CD4-positive, alpha-beta T cell treated with Interleukin-17A for 1 hour (primary cell): ENCODE measurements around the gene CNP.

Experiments
- DNase-seq: peaks from one replicate; pipeline ENCODE4 v3.0.0-alpha.2; 2020

Gene CNP

DNA sequence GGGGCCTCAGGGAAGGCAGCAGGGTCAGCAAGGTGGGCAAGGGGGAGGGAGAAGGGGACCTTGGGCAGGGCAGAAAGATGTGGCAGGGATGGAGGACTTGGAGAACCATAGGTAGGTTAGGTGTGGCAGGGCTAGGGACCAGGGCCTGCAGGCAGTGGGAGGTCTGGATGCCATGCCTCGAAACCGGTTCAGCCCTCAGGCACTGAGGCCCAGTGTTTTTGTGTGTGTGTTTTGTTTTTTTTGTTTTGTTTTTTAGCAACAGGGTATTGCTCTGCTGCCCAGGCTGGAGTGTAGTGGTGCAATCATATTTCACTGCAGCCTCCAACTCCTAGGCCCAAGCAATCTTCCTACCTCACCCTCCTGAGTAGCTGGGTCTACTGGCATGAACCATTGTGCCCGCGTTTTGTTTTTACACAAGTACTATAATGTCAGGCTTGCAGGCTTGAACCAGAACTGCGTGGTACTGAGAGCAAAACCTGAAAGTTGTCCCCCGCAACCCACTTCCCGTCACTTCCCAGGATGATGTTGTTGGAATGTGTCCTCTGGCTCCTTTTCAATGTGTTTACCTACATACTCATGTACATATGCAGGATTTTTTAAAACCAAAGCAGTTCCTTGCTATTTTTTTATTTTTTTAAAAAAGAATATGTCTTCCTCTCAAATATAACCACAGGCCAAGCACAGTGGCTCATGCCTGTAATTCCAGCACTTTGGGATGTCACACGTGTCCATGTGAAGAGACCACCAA, 23.8 kb upstream of the CNP start:
- no peak for DNase-seq

DNA sequence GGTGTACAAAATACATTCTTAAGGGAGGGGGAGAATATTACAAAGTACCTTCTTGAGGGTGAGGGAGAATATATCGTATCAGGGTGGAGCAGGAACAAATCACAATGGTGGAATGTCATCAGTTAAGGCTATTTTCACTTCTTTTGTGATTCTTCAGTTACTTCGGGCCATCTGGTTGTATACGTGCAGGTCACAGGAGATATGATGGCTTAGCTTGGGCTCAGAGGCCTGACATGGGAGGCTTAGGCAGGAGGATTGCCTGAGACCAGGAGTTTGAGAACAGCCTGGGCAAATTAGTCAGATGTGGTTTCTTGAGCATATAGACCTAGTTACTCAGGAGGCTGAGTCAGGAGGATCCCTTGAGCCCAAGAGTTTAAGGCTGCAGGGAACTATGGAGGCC, 23.1 kb upstream of the CNP start:
- no peak for DNase-seq

DNA sequence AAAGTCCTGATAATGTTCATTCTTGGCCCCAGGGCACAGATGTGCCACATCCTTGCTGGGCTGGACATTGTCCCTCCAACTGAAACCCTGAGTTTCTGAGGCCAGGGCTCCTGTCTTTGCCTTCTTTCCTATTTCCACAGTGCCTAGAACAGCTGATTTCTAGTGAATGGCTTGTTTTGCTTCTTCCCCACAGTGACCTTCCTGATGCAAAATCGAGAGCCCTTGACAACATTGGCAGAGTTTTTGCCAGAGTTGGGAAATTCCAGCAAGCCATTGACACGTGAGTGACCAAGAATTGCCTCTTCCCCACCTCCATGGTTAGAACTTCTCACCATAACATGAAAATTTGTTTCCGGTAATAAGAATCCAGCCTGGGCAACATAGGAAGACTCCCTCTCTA, 21.7 kb upstream of the CNP start:
- no peak for DNase-seq

DNA sequence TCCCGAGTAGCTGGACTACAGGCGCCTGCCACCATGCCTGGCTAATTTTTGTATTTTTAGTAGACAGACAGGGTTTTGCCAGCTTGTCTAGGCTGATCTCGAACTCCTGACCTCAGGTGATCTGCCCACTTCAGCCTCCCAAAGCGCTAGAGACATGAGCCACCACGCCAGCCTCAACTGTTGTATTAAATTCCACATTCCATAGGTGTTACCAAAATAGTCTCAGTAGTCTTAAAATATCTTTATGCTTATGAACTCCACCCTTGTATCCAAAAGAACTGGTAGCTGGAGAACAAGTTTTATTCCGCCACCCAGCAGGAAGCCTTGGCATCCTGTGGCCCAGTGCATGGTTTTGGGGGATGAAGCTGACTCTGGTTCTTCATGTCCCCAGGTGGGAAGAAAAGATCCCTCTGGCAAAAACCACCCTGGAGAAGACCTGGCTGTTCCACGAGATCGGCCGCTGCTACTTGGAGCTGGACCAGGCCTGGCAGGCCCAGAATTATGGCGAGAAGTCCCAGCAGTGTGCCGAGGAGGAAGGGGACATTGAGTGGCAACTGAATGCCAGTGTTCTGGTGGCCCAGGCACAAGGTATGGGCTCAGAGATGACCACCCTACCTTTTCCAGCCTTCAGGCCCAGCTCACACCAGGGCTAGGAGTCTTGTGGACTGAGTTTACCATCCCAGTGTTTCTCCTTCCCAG, 17.7 kb upstream of the CNP start:
- no peak for DNase-seq

DNA sequence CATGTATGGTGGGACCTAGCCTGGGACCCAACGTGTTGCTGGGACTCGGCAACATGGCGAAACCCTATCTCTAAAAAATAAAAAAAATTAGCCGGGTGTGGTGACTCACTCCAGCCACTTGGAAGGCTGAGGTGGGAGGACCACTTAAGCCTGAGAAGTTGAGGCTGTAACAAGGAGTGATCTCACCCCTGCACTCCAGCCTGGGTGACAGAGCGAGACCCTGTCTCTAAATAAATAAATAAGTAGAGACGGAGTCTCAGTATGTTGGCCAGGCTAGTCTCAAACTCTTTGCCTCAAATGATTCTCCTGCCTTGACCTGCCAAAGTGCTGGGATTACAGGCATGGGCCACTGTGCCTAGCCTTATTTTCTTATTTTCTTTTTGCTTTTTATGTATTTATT, 10.1 kb upstream of the CNP start:
- no peak for DNase-seq

DNA sequence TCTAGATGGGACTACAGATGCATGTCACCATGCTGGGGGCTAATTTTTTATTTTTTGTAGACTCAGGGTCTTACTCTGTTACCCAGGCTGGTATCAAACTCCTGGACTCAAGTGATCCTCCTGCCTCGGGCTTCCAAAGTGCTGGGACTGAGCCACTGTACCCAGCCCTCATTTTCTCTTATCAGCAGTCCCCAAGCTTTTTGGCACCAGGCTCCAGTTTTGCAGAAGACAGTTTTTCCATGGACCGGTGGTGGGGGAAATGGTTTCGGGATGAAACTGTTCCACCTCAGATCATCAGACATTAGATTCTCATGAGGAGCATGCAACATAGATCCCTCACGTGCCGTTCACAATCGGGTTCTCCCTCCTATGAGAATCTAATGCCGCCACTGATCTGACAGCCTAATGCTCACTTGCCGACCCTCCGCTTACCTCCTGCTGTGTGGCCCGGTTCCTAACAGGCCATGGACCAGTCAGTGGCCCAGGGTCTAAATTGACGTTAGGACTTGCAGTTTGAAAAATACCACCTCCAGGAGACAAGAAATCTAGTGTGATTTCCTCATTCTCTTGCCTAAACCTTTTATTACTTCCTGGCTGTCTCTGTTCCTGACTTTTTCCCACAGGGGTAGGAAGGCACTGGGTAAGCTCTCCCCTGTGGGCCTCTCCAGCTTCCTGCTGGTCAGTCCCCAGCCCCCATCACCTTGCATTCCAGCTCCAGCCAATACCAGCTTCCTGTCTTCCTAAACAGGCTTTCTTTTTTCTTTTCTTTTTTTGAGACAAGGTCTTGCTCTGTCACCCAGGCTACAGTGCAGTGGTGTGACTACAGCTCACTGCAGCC, 9.3 kb upstream of the CNP start:
- no peak for DNase-seq

DNA sequence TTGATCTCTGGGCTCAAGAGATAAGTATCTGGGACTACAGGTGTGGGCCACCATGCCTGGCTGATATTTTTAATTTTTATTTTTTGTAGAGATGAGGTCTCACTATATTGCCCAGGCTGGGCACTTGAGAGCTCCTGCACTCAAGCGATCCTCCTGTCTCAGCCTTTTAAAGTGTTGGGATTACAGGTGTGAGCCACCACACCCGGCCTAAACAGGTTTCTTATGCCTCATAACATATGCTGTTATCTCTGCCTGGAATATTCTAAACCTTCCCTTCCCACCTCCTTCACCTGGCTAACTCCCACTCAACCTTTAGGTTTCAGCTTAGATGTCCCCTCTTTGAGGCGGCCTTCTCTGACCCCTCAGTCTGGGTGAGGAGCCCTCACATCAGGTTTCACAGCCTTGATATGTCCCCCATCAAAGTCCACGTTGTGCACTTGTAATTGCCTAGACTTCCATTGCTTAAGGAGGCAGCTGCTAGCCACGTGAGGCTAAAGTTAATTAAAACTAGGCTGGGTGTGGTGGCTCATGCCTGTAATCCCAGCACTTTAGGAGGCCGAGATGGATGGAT, 8.6 kb upstream of the CNP start:
- DNase-seq, result no peak

DNA sequence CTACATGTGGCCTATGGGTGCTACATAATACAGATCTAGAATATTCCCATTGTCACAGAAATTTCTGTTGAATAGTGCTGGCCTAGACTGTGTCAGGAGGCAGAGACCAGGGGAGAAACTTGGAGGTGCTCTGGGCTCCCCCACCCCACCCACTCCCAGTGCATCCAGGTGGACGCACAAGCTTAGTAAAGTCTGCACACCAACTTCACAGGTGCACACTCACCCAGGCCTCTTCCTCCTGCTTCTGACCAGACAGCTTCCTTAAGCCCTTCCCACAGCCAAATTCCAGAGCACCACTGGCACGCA, 7.6 kb upstream of the CNP start:
- DNase-seq, result no peak

DNA sequence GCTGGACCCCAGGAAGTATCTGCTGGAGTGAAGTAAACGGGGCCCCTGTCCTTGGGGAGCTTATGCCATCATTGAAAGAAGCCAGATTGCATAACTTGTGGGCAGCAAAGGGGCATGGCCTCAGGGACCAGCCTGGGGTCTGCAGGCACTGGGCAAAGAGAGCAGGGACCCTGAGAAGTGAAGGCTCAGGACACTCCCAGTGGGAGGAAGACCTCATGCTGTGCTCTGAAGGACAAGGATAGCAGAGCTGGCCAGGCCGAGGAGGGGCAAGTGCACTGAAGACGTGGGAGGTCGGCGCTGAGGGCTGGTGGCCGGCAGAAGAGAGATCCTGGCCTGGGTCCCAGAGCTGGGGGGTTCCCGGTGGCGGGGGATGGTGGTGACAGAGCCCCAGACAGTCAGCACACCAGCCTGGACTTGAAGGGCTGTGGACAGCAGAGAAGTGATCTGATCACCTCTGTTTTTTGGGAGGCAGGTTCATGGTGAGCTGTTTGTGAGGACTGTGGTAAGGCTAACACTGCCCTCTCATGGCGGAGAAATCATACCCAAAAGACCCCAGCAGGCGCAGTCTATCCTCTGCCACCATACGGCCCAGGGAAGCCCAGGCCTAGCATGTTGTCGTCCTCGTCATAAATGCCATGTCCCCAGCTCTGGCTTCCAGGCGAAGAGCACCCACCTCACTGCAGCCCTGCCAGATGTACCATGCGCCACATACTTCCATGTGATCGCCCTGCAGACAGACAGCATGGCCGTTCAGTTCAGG, 7.1 kb upstream of the CNP start:
- DNase-seq, result no peak

DNA sequence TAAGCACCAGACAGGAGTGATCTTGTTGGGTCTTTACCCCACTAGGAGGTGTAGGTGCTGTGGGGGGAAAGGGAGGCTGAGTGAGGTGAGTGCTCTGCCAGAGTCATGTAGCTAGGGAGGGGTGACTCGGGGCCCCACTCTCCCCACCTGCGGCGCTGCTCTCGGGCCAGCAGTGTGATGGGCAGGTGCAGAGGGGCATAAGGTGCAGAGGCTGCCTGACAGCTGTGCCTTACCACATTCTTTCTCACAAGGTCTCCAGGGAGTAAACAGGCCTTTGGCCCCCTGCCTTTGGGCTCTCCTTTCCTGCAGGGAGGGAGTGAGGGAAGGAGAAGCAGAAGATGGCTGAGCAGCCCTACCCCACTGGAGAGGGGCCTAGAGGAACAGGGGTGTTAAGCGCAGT, 4.5 kb upstream of the CNP start:
- DNase-seq, result no peak

DNA sequence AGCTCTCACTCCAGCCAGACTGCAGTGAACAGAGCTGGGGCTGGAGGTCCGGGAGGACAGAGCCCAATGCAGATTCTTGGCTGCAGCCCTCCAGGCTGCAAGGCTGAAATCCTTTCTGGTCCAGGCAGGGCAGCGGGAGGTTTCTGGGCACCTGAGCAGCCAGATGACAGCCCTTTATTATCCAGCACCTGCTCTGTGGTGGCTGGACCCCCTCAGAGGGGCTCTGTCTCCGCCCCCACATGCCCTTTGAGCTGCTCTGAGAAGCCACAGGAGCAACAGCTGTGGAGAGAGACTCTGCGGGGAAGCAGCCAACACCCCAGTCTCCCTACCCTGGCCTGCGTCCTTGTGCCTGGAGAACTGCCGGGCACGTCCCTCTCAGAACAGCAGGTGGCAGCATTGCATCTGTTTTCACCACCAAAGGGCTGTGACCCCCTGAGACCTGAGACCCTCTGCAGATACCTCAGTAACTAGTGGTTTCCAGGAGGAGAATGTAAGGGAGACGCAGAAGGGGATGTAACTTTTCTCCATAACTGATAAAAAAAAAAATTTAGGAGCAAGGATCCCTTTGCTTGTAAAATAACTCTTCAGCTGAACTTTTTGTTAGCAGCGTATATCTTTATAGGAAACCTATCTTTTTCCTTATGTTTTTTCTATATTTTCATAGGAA, 3.7 kb upstream of the CNP start:
- peak; percentile 76 for DNase-seq

DNA sequence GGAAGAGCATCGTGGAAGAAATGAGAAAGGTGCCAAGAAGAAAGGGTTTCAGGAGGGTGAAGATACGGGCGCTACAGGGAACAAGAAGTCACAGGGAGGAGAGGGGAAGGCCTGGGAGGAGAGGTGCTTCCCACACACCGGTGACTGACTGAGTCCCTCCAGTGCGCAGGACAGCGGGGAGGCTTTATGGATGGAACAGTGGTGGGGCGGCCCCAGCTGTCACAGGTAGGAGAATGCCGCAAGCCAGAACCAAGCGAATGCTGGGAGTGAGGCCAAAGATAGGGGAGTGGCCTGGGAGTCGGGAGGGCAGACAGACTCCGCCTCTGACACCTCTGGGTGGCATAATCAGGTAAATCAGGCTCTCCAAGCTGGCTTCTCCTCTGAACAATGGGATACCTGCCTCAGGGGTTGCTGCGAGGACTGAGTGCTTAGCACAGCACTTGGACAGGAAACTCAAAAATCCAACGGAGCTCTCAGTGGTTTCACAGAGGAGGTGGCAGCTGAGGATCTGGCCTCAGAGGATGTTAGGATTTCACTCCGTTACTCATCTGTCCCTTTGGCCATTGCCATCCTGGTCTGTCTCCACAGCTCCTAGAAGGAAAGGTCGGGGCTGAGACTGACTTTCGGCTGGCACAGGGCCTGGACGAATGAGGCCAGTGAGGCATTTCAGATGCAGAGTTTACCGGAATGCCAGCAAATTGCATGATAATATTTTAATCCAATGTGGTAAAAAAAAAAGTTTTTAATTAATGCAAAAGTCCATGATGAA, 717 bp upstream of the CNP start:
- peak; percentile 83 for DNase-seq

DNA sequence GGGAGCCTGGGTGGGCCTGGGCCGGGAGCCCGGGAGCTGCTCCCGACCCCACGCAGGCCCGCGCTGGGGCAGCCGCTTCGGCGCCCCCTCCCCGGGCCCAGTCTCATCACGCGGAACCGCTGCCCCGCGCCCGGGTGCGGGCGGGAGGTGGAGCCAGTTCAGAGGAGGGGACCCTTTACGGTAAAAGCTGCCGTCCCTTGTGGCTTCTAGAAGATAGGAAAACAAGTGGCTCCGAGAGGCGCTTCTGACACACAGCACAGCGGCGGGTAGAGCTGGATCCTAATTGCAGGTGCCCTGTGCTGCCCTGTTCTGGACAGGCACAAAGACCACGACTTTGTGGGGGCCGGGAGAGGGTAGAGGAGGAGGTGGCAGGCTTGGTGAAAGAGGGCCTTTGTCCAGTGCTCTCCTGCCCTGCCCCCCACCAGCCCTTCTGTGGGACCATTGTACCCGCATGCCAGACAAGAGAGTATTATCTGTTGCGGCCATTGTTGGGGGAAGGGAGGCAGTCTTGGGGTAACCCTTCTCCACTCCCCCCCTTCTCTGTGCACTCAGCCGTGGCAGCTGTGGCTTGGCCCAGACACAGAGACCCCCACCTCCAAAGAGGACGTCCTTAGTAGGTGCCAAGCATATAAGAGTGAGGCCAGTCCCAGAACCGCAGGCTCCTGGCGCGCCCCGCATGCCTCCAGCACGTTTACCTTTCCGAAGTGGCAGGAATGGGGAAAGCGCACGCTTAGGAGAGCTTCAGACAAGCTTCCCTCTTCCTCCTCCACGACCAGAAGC, 736 bp downstream of the CNP start:
- DNase-seq, result peak; percentile 38

DNA sequence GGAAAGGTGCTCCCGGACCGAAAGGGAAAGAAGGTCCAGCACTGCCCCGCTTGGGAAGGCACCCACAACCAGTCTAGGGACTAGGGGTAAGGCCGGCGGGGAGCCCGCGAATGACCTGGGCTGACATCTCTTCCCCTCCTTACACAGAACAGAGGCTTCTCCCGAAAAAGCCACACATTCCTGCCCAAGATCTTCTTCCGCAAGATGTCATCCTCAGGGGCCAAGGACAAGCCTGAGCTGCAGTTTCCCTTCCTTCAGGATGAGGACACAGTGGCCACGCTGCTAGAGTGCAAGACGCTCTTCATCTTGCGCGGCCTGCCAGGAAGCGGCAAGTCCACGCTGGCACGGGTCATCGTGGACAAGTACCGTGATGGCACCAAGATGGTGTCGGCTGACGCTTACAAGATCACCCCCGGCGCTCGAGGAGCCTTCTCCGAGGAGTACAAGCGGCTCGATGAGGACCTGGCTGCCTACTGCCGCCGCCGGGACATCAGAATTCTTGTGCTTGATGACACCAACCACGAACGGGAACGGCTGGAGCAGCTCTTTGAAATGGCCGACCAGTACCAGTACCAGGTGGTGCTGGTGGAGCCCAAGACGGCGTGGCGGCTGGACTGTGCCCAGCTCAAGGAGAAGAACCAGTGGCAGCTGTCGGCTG, 1.5 kb downstream of the CNP start:
- DNase-seq, result no peak

DNA sequence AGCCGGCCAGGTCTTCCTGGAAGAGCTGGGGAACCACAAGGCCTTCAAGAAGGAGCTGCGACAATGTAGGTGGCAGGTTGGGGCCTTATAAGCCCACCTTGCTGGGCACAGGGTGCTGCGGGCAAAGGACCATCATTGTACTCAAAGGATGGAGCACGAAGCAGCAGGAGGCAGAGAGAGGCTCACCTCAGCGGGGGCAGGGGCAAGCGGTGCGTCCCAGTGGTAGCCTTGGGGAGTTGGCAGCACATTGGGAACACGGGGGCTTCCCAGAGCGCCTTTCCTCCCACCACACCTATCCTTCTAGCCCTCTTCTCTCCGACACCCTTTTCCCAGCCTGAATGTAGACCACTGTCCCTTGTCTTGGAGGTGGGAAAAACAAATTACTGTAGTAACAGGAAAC, 2.1 kb downstream of the CNP start:
- no peak for DNase-seq

DNA sequence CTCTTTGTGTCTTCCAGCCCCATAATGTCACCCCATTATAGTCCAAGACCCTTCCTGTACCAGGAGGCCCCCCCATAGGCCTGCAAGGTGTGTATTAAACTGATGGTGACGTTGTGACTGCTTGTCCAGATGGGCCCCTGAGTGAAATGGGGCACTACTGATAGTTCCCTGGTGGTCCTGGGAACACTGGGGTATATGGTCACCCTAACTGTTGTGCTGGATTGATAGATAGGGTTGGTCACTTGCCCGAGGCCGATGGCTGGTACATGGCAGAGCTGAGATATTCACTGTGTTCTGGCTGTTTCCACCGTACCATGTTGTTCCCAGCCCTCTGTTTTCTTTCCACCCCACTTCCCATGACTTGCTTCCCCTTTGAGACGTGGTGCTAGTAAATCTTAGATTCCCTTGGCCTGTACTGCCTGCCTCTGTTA, 4.3 kb downstream of the CNP start:
- no peak for DNase-seq

DNA sequence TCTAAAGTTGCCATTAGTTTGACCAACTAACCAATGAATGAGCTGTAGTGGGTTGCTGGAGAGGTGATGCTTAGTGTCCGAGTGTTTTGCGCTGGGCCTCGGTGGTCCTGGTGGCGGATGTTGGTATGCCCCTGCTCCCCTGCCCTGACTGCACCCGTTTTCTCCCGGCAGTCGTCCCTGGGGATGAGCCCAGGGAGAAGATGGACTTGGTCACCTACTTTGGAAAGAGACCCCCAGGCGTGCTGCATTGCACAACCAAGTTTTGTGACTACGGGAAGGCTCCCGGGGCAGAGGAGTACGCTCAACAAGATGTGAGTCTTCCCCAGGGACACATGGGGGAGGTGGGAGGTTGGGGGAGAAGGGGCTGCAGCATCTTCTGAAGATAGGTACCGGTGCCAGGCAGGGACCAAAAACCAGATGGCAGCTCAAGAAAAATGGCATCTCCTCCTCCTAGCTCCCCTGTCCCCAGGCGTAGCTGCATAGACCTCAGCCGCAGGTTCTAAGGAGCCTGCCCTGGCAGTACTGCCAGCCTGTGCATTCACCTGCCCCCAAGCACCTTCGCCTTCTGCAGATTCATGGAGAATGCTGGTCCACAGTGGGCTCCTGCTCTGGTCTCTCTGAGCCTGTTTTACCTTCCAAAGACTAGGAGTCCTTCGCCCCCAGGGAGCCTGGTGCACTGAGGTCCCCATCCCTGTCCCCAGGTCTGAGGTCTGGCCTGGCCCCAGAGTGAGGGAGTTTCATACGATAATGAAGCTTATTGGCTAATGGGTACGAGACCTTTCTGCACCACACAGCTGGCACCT, 5.3 kb downstream of the CNP start:
- no peak for DNase-seq

DNA sequence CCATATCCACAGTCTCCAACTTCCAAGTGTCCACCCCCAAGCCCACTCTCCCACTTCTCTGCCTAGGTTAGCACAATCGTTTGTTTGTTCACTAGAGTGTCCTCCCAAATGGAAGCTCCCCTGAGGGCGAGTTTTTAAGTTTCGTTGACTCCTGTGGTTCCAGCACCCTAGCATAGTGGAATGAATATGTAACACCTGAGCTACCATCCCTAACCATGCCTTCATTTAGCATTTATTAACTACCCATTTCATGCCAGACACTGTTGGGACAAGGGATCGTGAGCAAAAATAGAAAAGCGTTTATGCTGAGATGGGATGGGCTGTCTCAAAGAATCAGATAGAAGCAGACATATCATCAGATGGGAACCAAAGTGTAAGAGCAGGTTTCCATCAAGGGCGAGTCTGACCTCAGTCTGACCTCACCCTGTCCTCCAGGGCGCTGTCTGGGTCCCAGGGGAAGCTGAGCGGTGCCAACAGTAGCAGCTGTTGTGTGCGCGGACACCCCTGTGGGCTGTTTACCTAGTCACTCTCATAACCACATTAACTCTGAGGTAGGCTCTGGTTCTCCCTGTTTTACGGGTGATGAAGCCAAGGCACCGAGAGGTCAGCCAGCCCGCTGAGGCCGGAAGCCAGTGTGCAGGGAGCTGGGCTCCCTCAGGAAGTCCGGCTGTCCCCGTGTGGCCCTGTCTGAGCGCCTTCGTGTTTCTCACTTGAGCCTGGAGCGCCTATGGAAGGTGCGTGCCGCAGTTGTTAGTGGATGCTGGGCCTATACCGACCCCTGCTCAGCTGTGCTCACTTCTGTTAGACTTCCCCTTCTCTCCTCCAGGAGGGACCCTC, 6.2 kb downstream of the CNP start:
- no peak for DNase-seq
